GM18858 (cell line): ENCODE results near the gene CDK11B.
"Not testable (repeated sequence)": the region's sequence is repeated elsewhere in the genome, so short reads cannot be mapped to it uniquely, and the experiment has no call there.

Source experiments
- ATAC-seq: cut with Tn5 transposase; IDR thresholded peaks from one replicate; pipeline ENCODE4 v1.9.1; 2021; ENCODE audit not compliant: unreplicated experiment

Gene CDK11B

GRCh38 chr1:1662830-1663560 lies 4.2 kb upstream of the CDK11B start:
- ATAC-seq, result not testable (repeated sequence)

GRCh38 chr1:1662392-1662791 lies 3.6 kb upstream of the CDK11B start:
- ATAC-seq, result not testable (repeated sequence)

- ATAC-seq, result not testable (repeated sequence)
Observed at GRCh38 chr1:1648265-1648664, 10.5 kb downstream of the CDK11B start.

- ATAC-seq, result not testable (repeated sequence)
Observed at GRCh38 chr1:1647567-1648241, 11.1 kb downstream of the CDK11B start.

GRCh38 chr1:1646326-1646725 lies 12.5 kb downstream of the CDK11B start:
- not testable (repeated sequence) for ATAC-seq

GRCh38 chr1:1640711-1641461 lies 17.9 kb downstream of the CDK11B start:
- not testable (repeated sequence) for ATAC-seq

- ATAC-seq, result not testable (repeated sequence)
Observed at GRCh38 chr1:1640081-1640480, 18.7 kb downstream of the CDK11B start.

- ATAC-seq, result not testable (repeated sequence)
Observed at GRCh38 chr1:1639368-1639767, 19.4 kb downstream of the CDK11B start.

GRCh38 chr1:1638528-1638927 lies 20.3 kb downstream of the CDK11B start:
- ATAC-seq, result not testable (repeated sequence)

- ATAC-seq, result not testable (repeated sequence)
Observed at GRCh38 chr1:1637479-1637875, 21.3 kb downstream of the CDK11B start.

GRCh38 chr1:1636621-1637478 lies 22.0 kb downstream of the CDK11B start:
- ATAC-seq, result not testable (repeated sequence)

GRCh38 chr1:1634613-1635012 lies 24.2 kb downstream of the CDK11B start:
- not testable (repeated sequence) for ATAC-seq

GRCh38 chr1:1633409-1633808 lies 25.4 kb downstream of the CDK11B start:
- not testable (repeated sequence) for ATAC-seq

- ATAC-seq, result no peak
Observed at GRCh38 chr1:1631782-1632420, 26.9 kb downstream of the CDK11B start, which contains the start of gene MMP23B. Gene MMP23B (plus strand): TSS chr1:1632173. CDS start chr1:1632219, 46 bp downstream.

GRCh38 chr1:1630965-1631781 lies 27.6 kb downstream of the CDK11B start:
- ATAC-seq, result no peak

- no peak for ATAC-seq
Observed at GRCh38 chr1:1630191-1630964, 28.4 kb downstream of the CDK11B start.

GRCh38 chr1:1629430-1630190 lies 29.2 kb downstream of the CDK11B start:
- ATAC-seq, result no peak
